ENCODE measurements around the gene UBAC2. TPM values are rescaled to one million over a fixed set of nuclear protein-coding genes. Genes with fewer than 3 reads are reported as not detected.

The UBAC2 gene
- total RNA-seq, 1 donor: 51.3 TPM

Other genes with a start within 250 kb of the UBAC2 start
- 54.9 TPM for gene DOCK9, start 222.8 kb upstream of the UBAC2 start, total RNA-seq
- gene GPR18, start 57.5 kb downstream of the UBAC2 start, total RNA-seq: 38.0 TPM
- 991 TPM for gene GPR183, start 106.5 kb downstream of the UBAC2 start, total RNA-seq

Data from mononuclear cell (primary cell).